Erythroblast (primary cell): ENCODE results near the gene FBXW5.

Experiments
- GATA1 ChIP-seq: IDR thresholded peaks from 2 replicates; pipeline ENCODE4 v1.6.1; 2011; ENCODE audit warnings: low read depth, mild to moderate bottlenecking, control low read depth, low read length, moderate library complexity
- POLR2A ChIP-seq: IDR thresholded peaks from 2 replicates; pipeline ENCODE4 v1.6.1; 2011; ENCODE audit warnings: mild to moderate bottlenecking, low read length

DNA sequence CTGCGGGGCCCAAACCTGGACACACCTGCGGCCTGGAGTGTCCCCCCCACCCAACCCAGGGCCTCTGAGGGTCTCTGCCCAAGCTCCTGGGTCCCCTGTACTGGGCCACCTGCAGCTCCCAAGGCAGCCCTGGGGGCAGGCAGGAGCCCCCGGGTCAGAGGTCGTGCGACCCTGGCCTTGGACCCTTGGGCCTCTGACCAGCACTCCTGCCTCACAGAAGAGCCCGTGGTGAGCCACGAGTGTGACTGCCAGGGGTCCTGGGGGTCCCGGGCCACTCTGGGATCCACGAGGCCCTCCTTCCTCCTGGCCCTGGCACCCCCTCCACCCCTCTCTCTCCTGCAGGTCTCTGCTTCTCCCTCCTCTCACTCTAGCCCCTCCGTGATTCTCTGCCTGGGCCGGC is 27.8 kb upstream of the FBXW5 start:
- no peak for TF ChIP-seq POLR2A
- no peak for TF ChIP-seq GATA1
